GM12878 (cell line): ENCODE measurements around the gene DCDC1. TPM values are rescaled to one million over a fixed set of nuclear protein-coding genes. Genes with fewer than 3 reads are reported as not detected.

Experiments used
- ATAC-seq: fragments of 200-7000 bp; cut with Tn5 transposase; 3 replicates; pipeline ENCODE4 v1.9.1; 2020; ENCODE audit warnings: mild to moderate bottlenecking, moderate library complexity
- BruUV-seq: library from RNA; stranded (reverse); fragments of 400-500 nt; replicated peaks from 2 replicates; lab custom pipeline; 2021; lab: Mats Ljungman, UMichigan
- CTCF ChIA-PET: fragments of 300-600 bp; sonication (Branson Sonifier 250); formaldehyde crosslinking; extraction: SDS; loops from one replicate; lab custom pipeline; 2021; ENCODE audit warnings: inconsistent platforms; lab: Yijun Ruan, JAX
- POLR2A ChIA-PET: fragments of 350-600 bp; formaldehyde crosslinking; extraction: SDS; loops from one replicate; lab custom pipeline; 2021; ENCODE audit warnings: inconsistent platforms; lab: Charles Lee
- RAD21 ChIA-PET: fragments of 300-600 bp; sonication (Branson Sonifier 250); formaldehyde crosslinking; loops from one replicate; lab custom pipeline; 2023; ENCODE audit warnings: antibody characterized with exemption; ENCODE audit not compliant: unreplicated experiment; lab: Charles Lee
- SMC1A ChIA-PET: fragments of 300-600 bp; sonication (Branson Sonifier 250); formaldehyde crosslinking; loops from one replicate; lab custom pipeline; 2023; ENCODE audit not compliant: unreplicated experiment, uncharacterized antibody; lab: Charles Lee
- DNase-seq: peaks from one replicate; pipeline ENCODE4 v3.0.0-alpha.2; 2011; ENCODE audit warnings: low read depth, low spot score
- FAIRE-seq: peaks from 3 replicates; lab custom pipeline; 2011; peaks lifted over from hg19 to GRCh38; lab: Jason Lieb, UNC
- H2AFZ ChIP-seq: 2 replicates; pipeline ENCODE4 v1.6.0; 2011; ENCODE audit warnings: low read depth, low read length, control low read depth; ENCODE audit not compliant: control insufficient read depth
- H3K27ac ChIP-seq: 2 replicates; pipeline ENCODE4 v1.5.1; 2011; ENCODE audit warnings: control low read depth; ENCODE audit not compliant: control insufficient read depth, insufficient read depth
- H3K27me3 ChIP-seq, 2 experiments: replicated peaks in 1 of 2; 2 replicates each; pipeline versions ENCODE4 v1.6.0 to v1.6.1; 2011; ENCODE audit warnings: low read length in 1 of 2; ENCODE audit not compliant: control insufficient read depth in 2 of 2, insufficient read depth in 2 of 2
- H3K36me3 ChIP-seq, 2 experiments: 2 replicates each; pipeline ENCODE4 v1.5.1; 2011; ENCODE audit warnings: low read length in 1 of 2; ENCODE audit not compliant: control insufficient read depth in 2 of 2, insufficient read depth in 2 of 2
- H3K4me1 ChIP-seq: 2 replicates; pipeline ENCODE4 v1.6.1; 2011; ENCODE audit warnings: mild to moderate bottlenecking, low read length, moderate library complexity, mixed read lengths; ENCODE audit not compliant: control insufficient read depth, insufficient read depth
- H3K4me2 ChIP-seq: 2 replicates; pipeline ENCODE4 v1.6.0; 2011; ENCODE audit warnings: control low read depth; ENCODE audit not compliant: control insufficient read depth, insufficient read depth
- H3K4me3 ChIP-seq: fragments of 200-600 bp; sonication (generic); 2 replicates; pipeline ENCODE4 v1.5.1; 2016
- H3K79me2 ChIP-seq: 2 replicates; pipeline ENCODE4 v1.6.0; 2011; ENCODE audit warnings: low read length; ENCODE audit not compliant: control insufficient read depth, insufficient read depth
- H3K9ac ChIP-seq: 2 replicates; pipeline ENCODE4 v1.8.0; 2011; ENCODE audit warnings: low read length, control low read depth, mixed read lengths; ENCODE audit not compliant: control insufficient read depth, insufficient read depth
- H3K9me3 ChIP-seq: replicated peaks from 3 replicates; pipeline ENCODE4 v1.5.1; 2011; ENCODE audit warnings: mild to moderate bottlenecking, low read length; ENCODE audit not compliant: control insufficient read depth, insufficient read depth
- H4K20me1 ChIP-seq: 2 replicates; pipeline ENCODE4 v1.6.0; 2011; ENCODE audit not compliant: control insufficient read depth, insufficient read depth
- CBFB ChIP-seq: IDR thresholded peaks from 2 replicates; pipeline ENCODE4 v1.6.1; 2016; ENCODE audit warnings: antibody characterized with exemption, low read depth
- E2F4 ChIP-seq: IDR thresholded peaks from 2 replicates; pipeline ENCODE4 v1.6.1; 2012; ENCODE audit warnings: low read depth, low read length, improper control_type of control experiment
- GATAD2B ChIP-seq: fragments of 450-650 bp; conservative IDR thresholded peaks from 2 replicates; pipeline ENCODE4 v1.6.1; 2017; ENCODE audit warnings: low read depth, mild to moderate bottlenecking, moderate library complexity
- MXI1 ChIP-seq: fragments of 150-350 bp; IDR thresholded peaks from 2 replicates; pipeline ENCODE4 v1.6.1; 2011; ENCODE audit warnings: low read depth, mild to moderate bottlenecking, inconsistent platforms, low read length, improper control_type of control experiment
- NBN ChIP-seq: fragments of 450-650 bp; IDR thresholded peaks from 2 replicates; pipeline ENCODE4 v1.6.1; 2016
- NFIC ChIP-seq: IDR thresholded peaks from 2 replicates; pipeline ENCODE4 v1.6.1; 2012; ENCODE audit warnings: low read depth, mild to moderate bottlenecking, inconsistent platforms, low read length, moderate library complexity
- NR2C1 ChIP-seq: fragments of 450-650 bp; IDR thresholded peaks from 2 replicates; pipeline ENCODE4 v1.6.1; 2017; ENCODE audit warnings: antibody characterized with exemption, mild to moderate bottlenecking, moderate library complexity
- PAX8 ChIP-seq: fragments of 450-650 bp; IDR thresholded peaks from 2 replicates; pipeline ENCODE4 v1.6.1; 2017; ENCODE audit warnings: mild to moderate bottlenecking, moderate library complexity
- RCOR1 ChIP-seq: conservative IDR thresholded peaks from 2 replicates; pipeline ENCODE4 v1.6.1; 2012; ENCODE audit warnings: low read depth, low read length, improper control_type of control experiment
- SMC3 ChIP-seq: IDR thresholded peaks from 2 replicates; pipeline ENCODE4 v1.6.1; 2011; ENCODE audit warnings: low read length, improper control_type of control experiment, borderline replicate concordance
- SPI1 ChIP-seq: IDR thresholded peaks from 2 replicates; pipeline ENCODE4 v1.6.1; 2011; ENCODE audit warnings: low read depth, mild to moderate bottlenecking, low read length, moderate library complexity, borderline replicate concordance; ENCODE audit not compliant: insufficient read depth
- SREBF2 ChIP-seq: IDR thresholded peaks from 2 replicates; pipeline ENCODE4 v1.6.1; 2012; ENCODE audit warnings: mild to moderate bottlenecking, low read length
- SRF ChIP-seq, 2 experiments: IDR thresholded peaks; 2 replicates each; pipeline ENCODE4 v1.6.1; 2011; ENCODE audit warnings: low read depth in 2 of 2, low read length in 2 of 2, mild to moderate bottlenecking in 1 of 2, moderate library complexity in 1 of 2
- TCF12 ChIP-seq: IDR thresholded peaks from 2 replicates; pipeline ENCODE4 v1.6.1; 2011; ENCODE audit warnings: low read depth, mild to moderate bottlenecking, low read length
- ZNF217 ChIP-seq: fragments of 450-650 bp; IDR thresholded peaks from 2 replicates; pipeline ENCODE4 v1.6.1; 2017; ENCODE audit warnings: antibody characterized with exemption, mild to moderate bottlenecking
- ZNF622 ChIP-seq: fragments of 450-650 bp; IDR thresholded peaks from 2 replicates; pipeline ENCODE4 v1.6.1; 2017; ENCODE audit warnings: mild to moderate bottlenecking, inconsistent platforms
- ZSCAN29 ChIP-seq: fragments of 450-650 bp; IDR thresholded peaks from 2 replicates; pipeline ENCODE4 v1.6.1; 2017; ENCODE audit warnings: mild to moderate bottlenecking, moderate library complexity
- ZZZ3 ChIP-seq: IDR thresholded peaks from 2 replicates; pipeline ENCODE4 v1.6.1; 2011; ENCODE audit warnings: low read depth; ENCODE audit not compliant: control insufficient read depth, insufficient read length
- WGBS: methylation state at CpG from one replicate; pipeline ENCODE4 v1.1.6; 2016; ENCODE audit warnings: low lambda C conversion rate; ENCODE audit not compliant: insufficient replicate concordance, insufficient coverage; ENCODE audit errors: missing lambda C conversion rate; 5-methylcytosine and 5-hydroxymethylcytosine counted together
- in situ Hi-C: fragments of 300-500 bp; cut with MboI; formaldehyde crosslinking; loops from 9 replicates; pipeline ENCODE4 v1.14.3; 2018; ENCODE audit warnings: mixed read lengths
- intact Hi-C: fragments of 100-400 bp; cut with micrococcal nuclease; formaldehyde crosslinking; loops from one replicate; pipeline ENCODE4 v1.14.2; 2022; ENCODE audit not compliant: unreplicated experiment
- polyA plus RNA-seq, 11 experiments: library from polyadenylated mRNA; depleted of rRNA in 4 of 11; unstranded in 6 of 11; stranded (reverse) in 5 of 11; fragments of >200 nt; fragmentation: Nextera tagmentation in 4 of 11; fragmentation: Illumina TruSeq in 1 of 11; extraction: Ambion mirVana in 4 of 11; extraction: Trizol in 1 of 11; gene quantifications; 1 replicate in 1 of 11; 2 replicates in 10 of 11; pipeline versions ENCODE4 v1.2.1 to v1.2.3, GENCODE V29; 2011 to 2016; ENCODE audit warnings: inconsistent platforms in 2 of 11, missing spikeins in 2 of 11, low read depth in 1 of 11
- total RNA-seq, 4 experiments: library from RNA; depleted of rRNA in 3 of 4; stranded (reverse); fragments of >200 nt in 3 of 4; fragmentation: Illumina TruSeq in 1 of 4; extraction: Trizol in 1 of 4; gene quantifications; 2 replicates each; pipeline versions ENCODE4 v1.2.1 to v1.2.3, GENCODE V29; 2013 to 2021
- TF ChIP-seq, protein P1 (sequence below): fragments of 450-650 bp; conservative IDR thresholded peaks from 2 replicates; pipeline ENCODE4 v1.6.1; 2017; ENCODE audit warnings: mild to moderate bottlenecking, moderate library complexity

Gene DCDC1
- total and polyA plus RNA-seq, 10 of the 15 experiments (the other 5 are each of a cell fraction or from before 2014, with no cell fraction given): not detected

DNA sequence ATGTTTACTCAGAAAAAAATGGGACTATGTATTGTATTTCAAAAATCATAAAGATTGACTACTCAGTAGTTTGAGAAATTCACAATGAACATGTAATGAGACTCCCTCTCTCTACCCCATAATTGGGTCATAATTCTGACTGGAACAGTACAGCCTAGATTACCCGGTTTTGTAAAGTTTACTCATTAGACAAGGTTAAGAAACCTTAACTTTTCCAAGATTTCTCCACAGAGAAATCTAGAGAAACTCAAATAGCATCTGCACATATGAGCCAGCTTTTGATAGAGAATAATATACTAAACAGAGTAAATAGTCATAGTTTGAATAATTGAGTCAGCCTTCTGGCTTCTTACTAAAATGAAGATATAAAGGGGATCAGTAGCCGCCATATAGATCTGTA is 452.3 kb downstream of the DCDC1 start:
- Histone ChIP-seq H3K4me2 (no peak overlapping the region), H4K20me1 (no peaks in the 10 kb centered on the region), H3K36me3 (no peaks in the 10 kb centered on the region), H3K4me3 (no peak overlapping the region), H3K27ac (no peak overlapping the region), H3K4me1 (no peaks in the 10 kb centered on the region), H3K27me3 (no peaks in the 10 kb centered on the region), H3K79me2 (no peaks in the 10 kb centered on the region), H3K9me3 (no peaks in the 10 kb centered on the region), H3K9ac (no peak overlapping the region), H2AFZ (no peak overlapping the region)
- 50% methylated on average over 2 of the region's 2 CpGs for WGBS
- BruUV-seq: no TSS peak
- ChIA-PET SMC1A (interaction anchor here (0.7 to 4.9 kb wide), 3 partner anchors 573 to 1481 kb away, joined by 3 to 31 read pairs (median 3); no protein-coding TSS in a partner anchor), POLR2A (no interaction called here), RAD21 (interaction anchor here (1.0 kb wide), 1 partner anchor 572 kb away, joined by 5 read pairs; no protein-coding TSS in a partner anchor), CTCF (interaction anchor here (0.9 to 2.5 kb wide), 8 partner anchors 10 to 1485 kb away, joined by 3 to 13 read pairs (median 5); no protein-coding TSS in a partner anchor)
- DNase-seq (no peak), FAIRE-seq (no peak), ATAC-seq (no peak)
- in situ Hi-C loops: loop anchor here (5.0 to 25.0 kb wide), 3 partner anchors 565 to 1480 kb away; no protein-coding TSS in a partner anchor
- intact Hi-C loops: loop anchor here (1.0 to 10.0 kb wide), 4 partner anchors 571 to 1572 kb away; no protein-coding TSS in a partner anchor
- TF ChIP-seq ZNF622 (no peak), E2F4 (no peak), TCF12 (no peak), SPI1 (no peak), ZZZ3 (no peak), SREBF2 (no peak), RCOR1 (no peak), ZNF217 (no peak), MXI1 (no peak), SRF (IDR thresholded peaks at IDR 0.05; ENCODE audit: low read depth in 2 of 2, low read length in 2 of 2) (no peak), ZSCAN29 (no peak), NBN (no peak), GATAD2B (no peak), PAX8 (no peak), CBFB (no peak), NR2C1 (no peak), NFIC (no peak), SMC3 (no peak)
- TF ChIP-seq, protein P1, sequence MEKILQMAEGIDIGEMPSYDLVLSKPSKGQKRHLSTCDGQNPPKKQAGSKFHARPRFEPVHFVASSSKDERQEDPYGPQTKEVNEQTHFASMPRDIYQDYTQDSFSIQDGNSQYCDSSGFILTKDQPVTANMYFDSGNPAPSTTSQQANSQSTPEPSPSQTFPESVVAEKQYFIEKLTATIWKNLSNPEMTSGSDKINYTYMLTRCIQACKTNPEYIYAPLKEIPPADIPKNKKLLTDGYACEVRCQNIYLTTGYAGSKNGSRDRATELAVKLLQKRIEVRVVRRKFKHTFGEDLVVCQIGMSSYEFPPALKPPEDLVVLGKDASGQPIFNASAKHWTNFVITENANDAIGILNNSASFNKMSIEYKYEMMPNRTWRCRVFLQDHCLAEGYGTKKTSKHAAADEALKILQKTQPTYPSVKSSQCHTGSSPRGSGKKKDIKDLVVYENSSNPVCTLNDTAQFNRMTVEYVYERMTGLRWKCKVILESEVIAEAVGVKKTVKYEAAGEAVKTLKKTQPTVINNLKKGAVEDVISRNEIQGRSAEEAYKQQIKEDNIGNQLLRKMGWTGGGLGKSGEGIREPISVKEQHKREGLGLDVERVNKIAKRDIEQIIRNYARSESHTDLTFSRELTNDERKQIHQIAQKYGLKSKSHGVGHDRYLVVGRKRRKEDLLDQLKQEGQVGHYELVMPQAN: no peak
